Measurements from ENCODE around the gene SLC16A4.

Gene SLC16A4

GRCh38 chr1:110355321-110355720, 35.5 kb downstream of the SLC16A4 start:
- DNase-seq: no peak

- DNase-seq: no peak
Observed at GRCh38 chr1:110350360-110350759, 40.5 kb downstream of the SLC16A4 start.

- no peak for DNase-seq
Observed at GRCh38 chr1:110348771-110349170, 42.1 kb downstream of the SLC16A4 start.

- no peak for DNase-seq
Observed at GRCh38 chr1:110348050-110348449, 42.8 kb downstream of the SLC16A4 start.

GRCh38 chr1:110347182-110347893, 43.5 kb downstream of the SLC16A4 start:
- DNase-seq: no peak

- DNase-seq: no peak
Observed at GRCh38 chr1:110346690-110347089, 44.1 kb downstream of the SLC16A4 start.

- DNase-seq: no peak
Observed at GRCh38 chr1:110345480-110345879, 45.3 kb downstream of the SLC16A4 start.

GRCh38 chr1:110344152-110344551, 46.7 kb downstream of the SLC16A4 start:
- DNase-seq: no peak

- no peak for DNase-seq
Observed at GRCh38 chr1:110343249-110343648, 47.6 kb downstream of the SLC16A4 start.

- no peak for DNase-seq
Observed at GRCh38 chr1:110341872-110342331, 48.9 kb downstream of the SLC16A4 start.

- no peak for DNase-seq
Observed at GRCh38 chr1:110341146-110341871, 49.5 kb downstream of the SLC16A4 start.

- DNase-seq: no peak
Observed at GRCh38 chr1:110340207-110340468, 50.7 kb downstream of the SLC16A4 start.

- no peak for DNase-seq
Observed at GRCh38 chr1:110339407-110340206, 51.2 kb downstream of the SLC16A4 start.

GRCh38 chr1:110338886-110339406, 51.9 kb downstream of the SLC16A4 start, which contains the start of gene RBM15:
Gene RBM15 (plus strand): TSS chr1:110339377. CDS start chr1:110339406, 29 bp downstream.
- DNase-seq: peak; percentile 99

GRCh38 chr1:110338309-110338885, 52.4 kb downstream of the SLC16A4 start:
- no peak for DNase-seq

- DNase-seq: peak; percentile 57
Observed at GRCh38 chr1:110337704-110338308, 53.0 kb downstream of the SLC16A4 start.

- DNase-seq: no peak
Observed at GRCh38 chr1:110336300-110337039, 54.4 kb downstream of the SLC16A4 start.

- no peak for DNase-seq
Observed at GRCh38 chr1:110335265-110335664, 55.6 kb downstream of the SLC16A4 start.

- no peak for DNase-seq
Observed at GRCh38 chr1:110328700-110329099, 62.1 kb downstream of the SLC16A4 start.

GRCh38 chr1:110328274-110328673, 62.6 kb downstream of the SLC16A4 start:
- DNase-seq: no peak

GRCh38 chr1:110326826-110327225, 64.0 kb downstream of the SLC16A4 start:
- no peak for DNase-seq

- no peak for DNase-seq
Observed at GRCh38 chr1:110324667-110325066, 66.2 kb downstream of the SLC16A4 start.

Data from left hindlimb (tissue), 1 donor.